HG03558 (cell line): Measurements from ENCODE around the gene EIF2S2.

Experiments
- ATAC-seq: cut with Tn5 transposase; IDR thresholded peaks from one replicate; pipeline ENCODE4 v1.9.1; 2021; ENCODE audit warnings: moderate number of reproducible peaks; ENCODE audit not compliant: unreplicated experiment; ENCODE audit errors: extremely low read depth

Gene EIF2S2

GRCh38 chr20:34068001-34068400, 44.0 kb downstream of the EIF2S2 start:
- ATAC-seq: no peak

DNA sequence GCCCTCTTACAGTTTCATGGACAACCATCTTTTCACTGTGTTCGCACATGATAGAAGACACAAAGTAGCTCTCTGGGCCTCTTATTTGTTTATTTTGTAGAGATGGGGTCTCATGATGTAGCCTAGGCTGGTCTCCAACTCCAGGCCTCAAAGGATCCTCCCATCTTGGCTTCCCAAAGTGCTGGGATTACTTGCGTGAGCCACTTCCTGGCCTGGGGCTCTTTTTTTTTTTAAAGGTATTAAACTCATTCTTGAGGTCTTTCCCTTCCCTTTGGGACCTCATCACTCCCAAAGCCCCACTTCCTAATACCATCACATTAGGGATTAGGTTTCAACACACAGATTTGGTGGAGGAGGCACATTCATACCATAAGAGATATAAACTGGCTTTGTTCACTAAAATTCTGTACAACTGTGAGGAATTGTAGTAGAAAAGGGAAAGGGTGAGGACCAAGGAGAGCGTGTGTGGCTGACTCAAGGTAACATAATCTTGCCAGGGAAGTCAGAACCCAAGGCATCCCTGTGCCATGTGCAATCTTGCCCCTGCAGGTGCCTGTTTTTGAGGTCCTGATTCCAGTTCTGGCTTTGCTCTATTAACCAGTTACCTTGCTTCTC, 45.5 kb downstream of the EIF2S2 start:
- ATAC-seq: no peak

- no peak for ATAC-seq
Observed at GRCh38 chr20:34065260-34065659, 46.8 kb downstream of the EIF2S2 start.

GRCh38 chr20:34064286-34064685, 47.8 kb downstream of the EIF2S2 start:
- ATAC-seq: no peak

DNA sequence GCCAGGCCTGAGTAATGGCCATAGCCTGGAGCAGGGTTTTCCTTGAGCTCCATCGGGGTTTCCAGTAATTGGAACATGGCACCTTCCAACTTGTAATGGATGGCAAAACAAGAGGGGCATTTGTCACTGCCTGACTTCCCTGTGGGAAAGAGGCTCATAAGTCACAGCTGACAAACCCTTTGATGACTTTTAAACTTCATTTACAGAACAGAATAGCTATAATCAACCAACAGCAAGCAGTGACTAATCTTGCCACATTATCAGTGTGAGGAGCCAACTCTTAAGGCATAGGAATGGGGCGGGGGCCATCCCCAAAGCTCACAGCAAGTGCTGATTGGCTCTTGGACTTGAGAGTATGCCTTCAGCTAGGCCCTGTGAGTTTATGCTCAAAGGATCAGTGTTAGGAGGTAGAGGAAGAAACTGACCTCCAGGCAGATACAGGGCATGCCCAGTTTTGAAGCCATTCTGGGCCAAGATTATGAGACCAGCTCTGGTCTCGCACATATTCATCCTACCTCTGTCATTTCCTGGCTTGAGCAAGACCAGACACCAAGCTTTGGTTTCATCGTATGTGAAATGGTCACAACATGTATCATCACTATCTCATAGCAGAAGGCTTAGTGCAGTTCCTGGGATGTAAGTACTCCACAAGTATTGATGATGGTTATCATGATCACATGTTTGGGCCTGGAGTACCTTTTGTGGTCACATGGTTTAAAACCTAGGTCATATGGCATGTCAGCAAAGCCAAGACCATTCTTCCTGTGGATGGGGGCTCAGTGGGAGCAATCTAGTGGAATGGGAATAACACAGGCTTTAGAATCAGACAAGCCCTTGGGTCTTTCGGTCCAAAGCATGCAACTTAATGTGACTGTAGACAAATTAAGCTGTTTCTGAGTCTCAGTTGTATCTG, 49.2 kb downstream of the EIF2S2 start:
- ATAC-seq: no peak

GRCh38 chr20:34061695-34062094, 50.3 kb downstream of the EIF2S2 start:
- ATAC-seq: no peak

GRCh38 chr20:34060970-34061369, 51.1 kb downstream of the EIF2S2 start:
- no peak for ATAC-seq

DNA sequence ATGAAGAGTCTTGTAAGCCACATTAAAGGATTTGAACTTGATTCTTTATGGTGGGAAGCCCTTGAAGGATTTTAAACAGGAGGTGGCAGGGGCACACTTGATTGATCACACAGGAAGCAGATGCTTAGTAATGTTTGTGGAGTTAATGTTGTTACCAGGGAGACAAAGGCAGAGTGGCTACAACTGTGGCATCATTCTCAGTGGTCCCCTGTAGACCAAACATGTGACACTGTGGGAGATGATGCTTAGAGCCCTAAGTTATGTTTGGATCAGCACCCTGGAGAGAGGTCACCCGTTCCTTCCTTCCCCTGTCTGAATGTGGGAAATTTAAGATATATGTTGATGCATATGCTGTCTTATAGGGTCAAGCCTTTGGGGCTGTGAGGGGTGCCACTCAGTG, 53.2 kb downstream of the EIF2S2 start:
- no peak for ATAC-seq

DNA sequence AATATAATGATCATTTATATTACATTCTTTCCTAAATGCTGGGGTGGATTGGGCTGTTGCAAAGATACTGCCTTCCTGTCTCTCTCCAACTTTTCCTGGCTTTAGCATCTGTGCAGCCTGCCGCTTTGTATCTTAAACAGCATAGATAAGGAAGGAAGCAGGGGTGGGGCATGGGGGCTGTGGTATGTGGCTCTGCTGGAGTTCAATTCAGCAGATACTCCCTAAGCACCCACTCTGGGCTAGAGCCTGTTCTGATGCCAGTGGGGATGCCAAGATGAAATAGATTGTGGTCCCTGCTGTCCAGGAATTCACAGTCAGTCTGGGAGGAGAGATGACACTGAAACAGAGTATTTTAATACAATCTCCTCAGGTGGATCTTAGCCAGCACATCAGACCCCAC, 56.8 kb downstream of the EIF2S2 start:
- no peak for ATAC-seq

DNA sequence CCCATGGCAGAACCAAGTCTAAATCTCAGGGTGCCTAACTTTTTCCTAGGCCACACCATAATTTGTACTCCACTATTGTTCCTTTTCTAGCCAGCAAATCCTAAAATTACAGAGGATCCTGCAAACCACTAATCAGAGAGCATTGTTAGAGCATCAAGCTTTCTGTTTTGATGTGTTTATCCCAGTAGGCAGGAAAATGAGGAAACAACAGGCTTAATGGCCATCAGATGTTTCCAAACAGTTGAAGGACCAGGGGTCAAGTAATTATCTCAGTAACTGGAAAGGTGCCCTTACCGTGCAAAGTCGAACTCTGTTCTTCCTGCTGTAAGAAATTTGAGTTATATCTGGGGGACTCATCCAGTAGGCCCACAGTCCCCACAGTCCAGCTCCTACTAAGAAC, 59.6 kb downstream of the EIF2S2 start:
- ATAC-seq: no peak

DNA sequence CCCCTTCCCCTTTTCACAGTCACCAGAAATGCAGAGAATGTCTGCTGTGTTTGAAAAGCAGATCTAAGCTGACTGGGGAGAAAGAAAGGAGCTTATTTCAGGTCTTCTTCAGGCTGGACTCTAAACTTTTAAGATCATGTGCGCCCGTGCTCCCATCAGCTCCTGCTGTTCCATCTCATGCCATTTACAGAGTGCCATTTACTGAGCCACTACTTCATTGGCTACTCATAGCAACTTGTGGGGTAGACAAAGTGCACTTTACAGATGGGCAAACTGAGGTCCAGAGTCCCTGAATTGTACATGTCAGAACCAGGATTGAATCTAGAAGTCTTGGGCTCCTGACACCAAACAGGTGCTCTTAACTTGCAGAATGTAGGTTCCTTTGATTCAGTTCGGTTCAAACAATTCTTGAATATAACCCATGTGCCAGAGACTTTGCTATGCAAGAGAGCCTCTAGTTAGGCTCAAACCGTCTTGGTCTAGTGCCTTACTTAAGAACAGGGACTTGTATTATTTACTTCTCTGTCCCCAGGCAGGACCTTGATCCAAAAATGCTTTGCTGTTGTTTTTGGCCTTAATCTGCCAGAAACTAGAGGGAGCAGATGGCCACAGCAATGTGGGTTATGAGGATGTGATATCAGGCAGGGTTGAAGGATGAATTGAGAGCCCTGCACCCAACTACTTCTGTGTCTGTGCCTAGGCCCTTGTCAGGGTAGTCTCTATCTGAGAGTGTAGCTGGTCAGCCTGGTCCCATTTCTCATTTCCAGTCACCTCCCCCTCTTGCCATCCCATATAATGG, 61.9 kb downstream of the EIF2S2 start:
- no peak for ATAC-seq

DNA sequence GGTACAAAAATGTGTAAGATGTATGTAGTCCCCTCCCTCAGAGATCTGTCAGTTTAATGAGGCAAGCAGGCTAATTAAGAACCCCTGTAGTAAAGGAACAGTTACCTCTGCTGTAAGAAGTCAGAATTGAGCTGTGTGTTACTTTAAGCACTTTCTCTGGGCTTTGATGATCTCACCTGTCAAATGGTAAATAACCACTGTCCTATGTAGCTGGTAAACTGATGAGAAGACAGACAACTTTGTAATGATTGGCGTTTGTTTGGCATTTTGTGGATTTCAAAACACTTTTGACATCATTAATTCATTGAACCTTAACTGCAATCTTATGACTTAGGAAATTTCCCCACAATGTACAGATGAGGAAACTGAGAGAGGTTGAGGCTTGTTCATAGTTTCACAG, 62.7 kb downstream of the EIF2S2 start:
- no peak for ATAC-seq

DNA sequence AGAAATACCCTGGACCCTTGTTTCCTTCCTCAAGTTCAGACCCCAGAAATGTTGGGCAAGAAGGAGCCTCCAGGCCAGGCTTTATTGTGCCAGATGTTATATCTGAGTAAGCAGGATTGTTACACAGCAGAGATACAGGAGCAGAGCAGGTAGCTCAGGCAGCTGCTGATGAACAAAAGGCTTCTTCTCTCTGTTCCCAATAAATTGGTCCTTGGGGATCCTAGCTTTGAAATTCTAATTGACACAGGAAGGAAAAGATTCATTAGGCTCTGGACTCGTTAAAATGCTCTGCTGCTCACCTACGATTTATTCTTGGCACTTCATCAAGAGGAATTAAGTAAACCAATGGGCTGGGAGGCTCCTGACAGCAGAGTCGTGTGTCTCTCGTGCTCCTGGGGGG, 64.1 kb downstream of the EIF2S2 start:
- no peak for ATAC-seq

GRCh38 chr20:34047010-34047687, 64.9 kb downstream of the EIF2S2 start:
- no peak for ATAC-seq

GRCh38 chr20:34045930-34046725, 65.9 kb downstream of the EIF2S2 start:
- no peak for ATAC-seq

DNA sequence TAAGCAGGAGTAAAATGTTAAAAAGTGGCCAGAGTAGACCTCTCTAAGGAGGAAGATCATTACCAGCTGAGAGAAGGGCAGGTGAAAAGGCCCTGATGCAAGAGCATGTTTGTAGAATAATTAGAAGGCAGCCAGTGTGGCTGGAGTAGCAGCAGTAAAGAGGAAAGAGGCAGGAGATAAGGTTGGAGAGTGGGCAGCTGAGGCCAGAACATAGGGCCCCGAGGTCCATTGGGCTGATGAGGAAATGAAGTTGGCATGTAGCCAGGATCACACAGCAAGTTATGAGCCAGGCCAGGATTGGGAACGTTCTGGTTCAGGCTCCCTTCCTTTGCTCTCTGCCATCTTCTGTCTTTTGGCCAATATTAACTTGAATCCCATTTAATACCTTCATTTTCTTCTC, 66.7 kb downstream of the EIF2S2 start:
- no peak for ATAC-seq

- ATAC-seq: no peak
Observed at GRCh38 chr20:34043025-34043424, 69.0 kb downstream of the EIF2S2 start.

DNA sequence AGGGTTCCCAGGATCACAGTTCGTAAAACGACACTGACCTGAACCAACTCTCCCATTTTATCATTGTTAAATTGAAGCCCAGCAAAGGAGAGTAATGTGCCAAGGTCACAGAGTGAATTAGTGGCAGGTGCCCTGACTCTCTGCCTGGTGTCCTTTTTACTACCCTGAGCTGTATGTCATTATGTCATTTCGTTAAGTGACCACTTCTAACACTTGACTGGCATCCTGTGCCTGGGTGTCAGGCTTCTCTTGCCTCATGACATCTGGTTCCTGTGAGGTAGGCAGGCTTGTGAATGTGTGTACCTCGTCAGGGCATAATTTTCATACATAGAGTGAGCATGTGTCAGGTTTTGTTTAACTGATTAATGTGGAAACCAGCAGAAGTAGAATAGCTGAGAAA, 69.8 kb downstream of the EIF2S2 start:
- ATAC-seq: no peak

- ATAC-seq: no peak
Observed at GRCh38 chr20:34041226-34041625, 70.8 kb downstream of the EIF2S2 start.
